ENCODE measurements around the gene GRAP.
"Not testable (repeated sequence)": the region's sequence is repeated elsewhere in the genome, so short reads cannot be mapped to it uniquely, and the experiment has no call there.

Gene GRAP

DNA sequence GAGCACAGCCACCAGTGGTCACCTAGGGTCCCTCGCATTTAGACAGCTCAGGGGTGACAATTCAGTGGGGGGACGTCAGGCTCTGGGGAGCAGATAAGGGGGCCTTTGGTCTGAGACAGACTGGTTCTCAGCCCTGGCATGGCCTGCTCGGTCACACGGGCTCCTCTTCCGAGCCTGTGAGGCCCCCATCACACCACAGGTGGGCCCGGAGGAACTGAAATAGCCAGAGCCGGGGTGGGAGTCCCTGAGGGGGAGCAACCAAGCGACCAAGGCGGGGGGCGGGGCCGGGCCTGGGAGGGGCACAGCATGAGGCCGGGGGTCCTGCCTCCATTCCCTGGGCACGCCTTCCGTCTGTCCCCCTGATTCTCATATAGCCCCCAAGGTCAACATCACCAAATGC, 4.4 kb downstream of the GRAP start:
- not testable (repeated sequence) for DNase-seq (ENCODE audit: low read depth in 2 of 2, low spot score in 1 of 2)

DNA sequence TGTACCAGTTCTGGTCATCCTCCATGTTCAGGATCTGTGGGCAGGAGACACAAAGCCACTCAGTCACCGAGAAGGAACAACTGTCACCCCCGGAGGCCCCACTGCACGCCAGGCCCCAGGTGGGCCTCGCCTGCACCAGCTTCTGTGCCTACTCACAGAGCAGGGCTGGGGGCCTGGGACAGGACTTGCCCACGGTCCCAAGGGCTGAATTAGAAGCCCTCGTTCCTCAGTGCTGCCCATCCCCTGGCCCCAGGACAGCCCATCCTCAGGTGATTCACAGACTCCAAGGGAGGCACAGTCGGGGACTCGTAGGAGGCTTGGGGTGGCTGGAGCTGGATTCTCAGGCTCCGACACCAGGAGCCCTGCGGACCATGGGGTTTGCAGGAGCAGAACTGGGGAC, 4.9 kb downstream of the GRAP start:
- DNase-seq (ENCODE audit: low read depth in 2 of 2, low spot score in 1 of 2), result not testable (repeated sequence)

DNA sequence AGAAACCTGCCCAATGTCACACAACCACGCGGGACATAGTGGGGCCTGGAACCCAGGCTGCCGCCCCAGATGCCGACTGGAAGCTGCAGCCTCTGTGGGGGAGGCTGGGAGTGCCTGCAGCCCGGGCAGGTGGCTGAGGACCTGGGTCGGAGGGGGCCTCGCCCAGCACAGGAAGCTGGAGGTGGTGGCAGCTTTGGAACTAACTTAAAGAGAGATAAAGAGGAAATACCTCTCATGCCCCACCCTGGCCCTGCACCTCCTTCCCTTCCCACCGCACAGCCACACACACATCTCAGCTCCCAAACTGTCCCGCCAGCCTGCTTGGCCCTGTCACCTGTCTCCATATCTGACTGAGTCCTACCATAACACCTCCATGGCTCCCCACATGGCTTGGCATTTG, 6.4 kb downstream of the GRAP start:
- not testable (repeated sequence) for DNase-seq (ENCODE audit: low read depth in 2 of 2, low spot score in 1 of 2)

DNA sequence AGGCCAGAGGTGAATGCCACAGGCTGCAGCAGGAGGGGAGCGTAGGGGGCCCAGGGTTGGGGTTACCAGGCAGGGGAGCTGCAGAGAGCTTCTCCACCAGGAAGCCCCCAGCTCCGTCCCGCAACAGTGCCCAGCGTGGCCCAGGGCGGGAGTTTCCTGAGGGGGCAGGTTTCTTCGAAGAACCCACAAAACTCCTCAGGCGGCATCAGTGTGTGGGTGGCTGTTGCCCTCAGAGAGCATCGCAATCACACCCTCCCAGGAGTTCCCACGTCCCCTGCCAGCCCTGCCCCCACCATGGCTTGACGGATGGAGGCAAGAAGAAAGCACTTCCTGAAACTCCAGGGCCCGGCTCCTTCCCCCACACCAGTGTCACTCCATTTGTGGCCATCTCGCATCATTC, 8.0 kb downstream of the GRAP start:
- not testable (repeated sequence) for DNase-seq (ENCODE audit: low read depth in 2 of 2, low spot score in 1 of 2)

DNA sequence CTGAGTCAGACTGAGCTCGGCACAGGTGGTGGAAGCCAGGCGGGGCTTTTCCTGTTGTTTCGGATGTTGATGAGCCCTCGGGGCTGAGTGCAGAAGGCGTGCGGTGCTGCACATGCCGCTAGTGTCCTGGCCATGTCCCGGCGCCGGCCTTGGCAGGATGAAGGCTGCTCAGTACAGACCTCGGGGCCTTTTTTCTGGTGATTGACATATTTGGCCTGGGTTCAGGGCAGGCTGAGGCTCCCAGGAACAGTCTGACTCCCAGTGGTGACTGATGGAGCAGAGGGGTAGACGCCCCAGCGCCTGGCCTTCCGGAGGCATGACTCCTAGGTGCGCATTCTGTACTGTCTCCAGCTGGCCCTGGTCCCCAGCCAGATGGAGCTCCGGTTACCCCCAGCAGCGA, 8.8 kb downstream of the GRAP start:
- not testable (repeated sequence) for DNase-seq (ENCODE audit: low read depth in 2 of 2, low spot score in 1 of 2)

DNA sequence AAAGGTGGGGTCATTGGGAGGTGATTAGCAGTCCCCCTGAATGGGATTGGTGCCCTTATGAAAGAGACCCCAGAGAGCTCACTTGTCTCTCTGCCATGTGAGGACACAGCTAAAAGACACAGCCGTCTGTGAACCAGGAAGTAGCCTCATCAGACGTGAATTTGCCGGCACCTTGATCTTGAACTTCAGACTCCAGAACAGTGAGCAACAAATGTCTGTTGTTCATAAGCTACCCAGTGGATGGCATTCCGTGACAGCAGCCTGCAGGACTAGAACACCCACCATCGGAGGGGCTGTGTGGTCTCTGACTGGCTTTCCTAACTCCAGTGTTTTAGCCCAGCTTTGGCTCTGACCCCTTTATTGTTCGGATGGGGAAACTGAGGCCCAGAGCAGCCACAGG, 9.2 kb downstream of the GRAP start:
- not testable (repeated sequence) for DNase-seq (ENCODE audit: low read depth in 2 of 2, low spot score in 1 of 2)

DNA sequence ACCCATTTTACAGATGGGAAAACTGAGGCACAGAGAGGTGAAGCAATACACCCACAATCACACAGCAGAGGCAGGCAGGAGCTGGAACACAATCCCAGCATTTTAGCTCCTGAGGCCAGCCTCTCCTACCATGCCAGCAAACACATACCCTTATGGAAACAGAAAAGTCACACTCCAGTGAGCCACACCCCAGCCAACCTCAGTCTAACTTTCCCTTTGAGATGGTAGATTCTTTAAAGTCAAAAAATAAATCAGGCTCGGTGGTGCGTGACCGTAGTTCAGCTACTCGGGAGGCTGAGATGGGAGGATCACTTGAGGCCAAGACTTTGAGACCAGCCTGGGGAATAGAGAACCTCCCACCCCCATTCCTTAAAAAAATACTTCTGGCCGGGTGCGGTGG, 10.6 kb downstream of the GRAP start:
- not testable (repeated sequence) for DNase-seq (ENCODE audit: low read depth in 2 of 2, low spot score in 1 of 2)

DNA sequence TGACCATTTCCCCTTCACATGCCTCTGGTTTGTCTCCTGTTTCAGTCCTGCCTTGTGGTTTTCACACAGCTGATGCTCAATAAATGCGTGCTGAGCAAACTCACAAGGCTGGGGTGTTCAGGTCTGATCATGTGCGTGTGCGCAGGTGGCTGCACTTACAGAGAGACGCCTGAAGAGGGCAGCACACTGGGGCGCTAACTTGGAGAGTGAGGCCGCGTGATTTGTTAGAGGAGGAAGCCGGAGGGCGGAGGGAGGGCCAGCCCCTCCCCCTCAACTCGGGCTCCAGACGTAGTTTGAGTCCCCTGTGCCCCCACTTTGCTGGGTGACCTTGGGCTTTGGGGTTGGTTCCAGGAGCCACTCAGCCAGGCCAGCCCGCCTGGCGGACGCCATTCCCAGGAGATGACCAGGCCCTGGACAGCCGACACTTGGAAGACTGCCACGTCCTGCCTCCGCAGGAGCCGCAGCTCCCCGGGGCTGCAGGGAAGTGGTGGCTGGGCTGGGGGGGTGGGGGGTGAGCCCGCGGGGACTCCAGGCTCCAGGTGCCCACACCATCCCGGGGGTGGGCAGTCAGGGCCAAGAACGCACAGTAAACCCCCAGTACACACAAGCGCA, 14.3 kb downstream of the GRAP start:
- DNase-seq (ENCODE audit: low read depth in 2 of 2, low spot score in 1 of 2), result not testable (repeated sequence)

DNA sequence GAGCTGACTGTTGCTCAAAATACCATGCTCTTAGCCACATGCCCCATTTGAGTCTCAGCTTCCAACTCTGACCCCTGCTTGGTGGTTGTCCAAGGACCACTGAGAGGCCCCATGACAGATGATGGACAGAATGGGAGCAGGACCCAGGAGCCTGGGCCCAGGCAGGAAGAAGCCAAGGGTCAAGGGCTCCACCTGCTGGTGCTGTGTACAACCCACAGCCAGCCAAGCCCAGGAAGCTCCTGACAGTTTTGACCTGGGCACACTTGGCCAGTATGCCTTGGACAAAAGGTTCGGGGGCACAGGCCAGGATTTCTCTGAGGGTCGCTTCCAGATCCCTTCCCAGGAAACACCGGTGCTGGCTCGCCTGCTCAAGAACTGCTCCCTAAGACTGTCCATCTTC, 15.0 kb downstream of the GRAP start:
- DNase-seq (ENCODE audit: low read depth in 2 of 2, low spot score in 1 of 2), result not testable (repeated sequence)

DNA sequence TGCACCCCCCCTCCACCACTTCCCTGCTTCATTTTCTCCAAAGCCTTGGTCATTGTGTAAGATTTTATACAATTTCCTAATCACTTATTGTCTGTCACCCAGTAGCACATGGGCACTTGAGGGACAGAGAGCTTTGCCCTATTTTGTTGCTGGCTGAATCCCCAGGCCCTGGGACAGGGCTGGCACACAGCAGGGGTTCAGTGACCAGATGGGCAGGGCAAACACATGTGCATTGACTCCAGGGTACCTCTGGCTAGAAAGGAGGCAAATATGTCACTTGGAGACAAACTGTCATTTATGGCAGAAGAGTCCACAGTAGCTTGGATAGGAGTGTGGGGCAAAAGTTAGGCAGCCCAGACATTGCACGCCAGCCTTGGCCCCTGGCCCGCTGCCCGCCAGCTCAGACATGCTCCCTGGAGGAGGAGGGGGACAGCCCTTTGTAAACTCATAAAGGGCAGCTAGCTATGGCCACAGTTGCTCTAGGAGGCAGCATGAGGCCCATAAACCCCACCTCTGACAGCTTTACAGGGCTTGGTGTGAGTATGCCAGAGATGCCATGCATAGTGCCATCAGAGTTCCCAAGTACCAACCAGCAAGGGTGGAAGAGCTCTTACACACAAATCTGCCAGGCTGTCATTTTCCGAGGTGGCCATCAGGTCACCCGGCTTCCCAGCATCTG, 15.8 kb downstream of the GRAP start:
- not testable (repeated sequence) for DNase-seq (ENCODE audit: low read depth in 2 of 2, low spot score in 1 of 2)

DNA sequence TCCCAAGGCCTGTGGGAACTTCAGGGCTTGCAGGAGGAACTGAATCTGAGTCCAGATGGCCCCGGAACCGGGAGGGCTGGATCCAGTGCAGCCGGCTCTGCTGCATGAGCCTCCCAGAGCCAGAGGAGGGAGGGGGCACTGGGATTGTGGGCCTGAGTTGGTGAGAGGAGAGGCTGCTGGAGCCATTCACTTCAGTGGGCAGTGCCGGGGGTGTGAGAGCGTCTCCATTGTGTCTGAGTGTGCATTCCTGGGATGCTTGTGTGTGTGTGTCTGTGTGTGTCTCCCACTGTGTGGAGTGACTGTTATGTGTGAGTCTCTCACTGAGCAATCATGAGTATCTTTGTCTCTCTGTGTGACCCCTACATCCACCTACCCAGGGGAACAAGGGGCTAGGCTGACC, 17.0 kb downstream of the GRAP start:
- DNase-seq (ENCODE audit: low read depth in 2 of 2, low spot score in 1 of 2), result not testable (repeated sequence)

DNA sequence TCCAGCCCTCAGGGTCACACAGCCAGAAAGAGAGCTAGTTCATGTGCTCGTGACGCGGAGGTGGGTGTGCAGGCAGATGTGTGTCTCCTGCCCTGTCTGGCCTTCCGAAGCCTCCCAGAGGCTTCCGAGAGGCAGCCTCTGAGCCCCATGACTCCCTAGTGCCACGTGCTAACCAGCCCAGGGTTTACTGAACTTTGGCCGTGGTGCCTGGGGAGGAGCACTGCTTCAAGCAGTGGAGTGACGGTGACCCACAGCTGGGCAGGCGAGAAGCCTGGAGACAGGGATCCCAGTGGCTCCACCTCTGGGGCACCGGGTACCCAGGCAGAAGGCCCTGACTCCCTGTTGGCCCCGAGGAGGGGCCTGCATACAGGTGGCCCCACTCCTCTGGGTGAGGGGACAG, 18.1 kb downstream of the GRAP start:
- DNase-seq (ENCODE audit: low read depth in 2 of 2, low spot score in 1 of 2), result not testable (repeated sequence)

DNA sequence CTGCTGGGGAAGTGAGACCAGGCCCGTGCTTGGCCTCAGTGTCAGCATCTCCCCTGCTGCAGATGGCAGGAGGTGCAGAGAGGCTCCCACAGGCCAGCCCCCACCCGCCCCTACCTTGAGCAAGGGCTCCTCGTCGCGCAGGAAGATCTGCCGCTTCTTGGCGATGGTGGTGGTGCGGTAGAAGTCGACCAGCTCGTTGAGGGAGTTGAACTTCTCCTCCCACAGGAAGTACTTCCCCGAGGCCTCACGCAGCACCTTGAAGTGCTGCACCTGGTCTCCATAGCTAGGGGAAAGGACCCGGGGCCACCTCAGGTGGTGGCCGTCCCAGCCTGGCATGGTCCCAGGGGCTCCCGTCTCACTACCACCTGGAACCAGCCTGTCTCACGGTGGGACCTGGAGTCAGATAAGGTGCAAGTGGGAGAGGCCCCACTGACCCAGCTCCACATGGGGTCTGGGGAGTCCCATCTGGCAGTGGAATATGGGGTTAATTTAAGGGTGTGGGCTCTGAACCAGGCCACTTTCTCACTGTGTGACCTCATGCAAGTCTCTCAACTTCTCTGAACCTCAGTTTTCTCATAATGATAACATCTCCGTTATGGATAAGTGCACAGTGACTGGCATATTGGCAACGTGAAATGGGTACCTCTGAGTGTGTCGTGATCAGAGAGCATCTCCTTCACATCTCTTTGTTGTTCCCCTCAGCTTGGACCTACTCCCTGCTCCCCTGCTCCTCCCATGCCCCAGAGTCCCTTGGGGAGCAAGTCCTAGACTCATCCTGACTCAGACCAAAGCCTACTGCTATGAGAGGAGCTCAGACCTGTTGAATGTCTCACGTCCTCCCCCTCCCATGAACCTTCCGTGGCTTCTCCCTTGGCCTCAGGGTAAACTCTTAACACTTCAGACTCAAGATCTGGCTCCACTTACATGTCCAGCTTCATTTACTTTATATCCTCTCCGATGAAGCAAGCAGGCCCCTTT, 22.4 kb downstream of the GRAP start:
- no peak for DNase-seq (ENCODE audit: low read depth in 2 of 2, low spot score in 1 of 2)

DNA sequence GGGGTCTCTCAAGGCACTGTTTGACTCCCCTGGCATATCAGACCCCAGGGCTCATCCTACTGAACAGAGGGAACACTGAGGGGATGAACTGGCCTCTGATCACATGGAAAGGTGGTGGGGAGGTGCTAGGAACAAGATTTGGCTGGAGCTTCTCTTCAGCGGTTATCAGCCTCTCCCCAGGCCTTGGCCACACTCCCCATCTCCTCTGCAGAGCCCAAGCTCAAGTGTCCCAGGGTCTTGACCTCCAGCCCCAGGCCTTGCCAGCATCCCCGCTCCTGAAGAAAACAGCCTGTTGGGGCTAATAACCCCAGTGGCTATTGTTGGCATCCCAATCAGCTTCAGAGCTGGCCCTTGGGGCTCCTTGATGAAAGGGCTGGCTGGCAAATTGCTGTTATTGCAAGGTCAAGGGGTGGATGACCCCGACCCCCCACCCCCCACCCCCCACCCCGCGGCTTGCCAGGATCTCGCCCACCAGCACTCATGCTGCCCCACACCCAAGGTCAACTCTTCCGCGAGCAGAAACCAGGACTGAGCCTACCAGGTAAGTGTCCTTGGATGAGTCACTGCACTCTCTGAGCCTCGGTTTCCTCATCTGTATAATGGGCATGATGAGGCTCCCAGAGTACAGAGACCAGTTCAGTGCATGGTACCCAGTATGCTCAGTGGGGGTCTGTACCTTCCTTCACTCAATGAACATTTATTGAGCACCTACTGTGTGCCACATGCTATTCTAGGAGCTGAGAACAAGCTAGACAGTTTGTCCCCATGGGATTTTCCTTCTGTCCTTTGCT, 23.4 kb downstream of the GRAP start:
- DNase-seq (ENCODE audit: low read depth in 2 of 2, low spot score in 1 of 2), result no peak

DNA sequence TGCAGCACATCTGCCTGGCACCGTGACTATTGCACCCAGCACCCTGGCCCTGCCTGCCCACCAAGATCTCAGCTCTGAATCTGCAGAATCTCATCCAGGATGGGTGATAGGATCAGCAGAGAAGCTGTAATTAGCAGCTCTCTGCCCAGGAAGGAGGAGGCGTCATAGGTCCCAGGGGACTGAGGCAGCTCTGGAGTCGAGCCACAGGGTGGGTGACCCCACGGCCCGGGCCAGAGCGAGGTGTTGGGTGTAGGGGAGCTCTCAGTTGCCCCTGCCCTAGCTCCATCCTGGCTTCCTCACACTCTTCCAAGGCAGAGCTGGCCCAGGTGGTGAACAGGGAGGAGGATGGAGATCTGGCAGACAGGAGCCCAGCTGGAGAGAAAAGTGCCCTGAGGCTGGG, 24.0 kb downstream of the GRAP start:
- no peak for DNase-seq (ENCODE audit: low read depth in 2 of 2, low spot score in 1 of 2)

DNA sequence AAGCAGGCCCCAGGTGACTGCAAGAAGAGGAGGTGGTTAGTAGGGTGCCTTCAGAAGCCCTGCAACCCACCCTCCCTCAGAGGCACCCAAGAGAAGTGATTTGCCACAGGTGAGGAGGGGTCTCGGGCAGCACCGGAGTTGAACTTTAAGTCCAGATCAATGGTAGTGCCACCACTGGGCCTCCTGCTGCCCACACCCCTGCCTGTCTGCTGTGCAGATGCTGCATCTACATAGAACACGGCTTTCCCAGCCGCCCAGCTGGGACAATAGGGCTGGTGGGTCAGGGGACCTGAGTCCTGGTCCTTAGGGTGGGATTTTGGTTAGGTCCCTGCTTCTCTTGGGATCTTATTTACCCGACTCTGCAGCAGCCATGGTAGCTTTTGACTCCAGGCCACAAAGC, 24.6 kb downstream of the GRAP start:
- no peak for DNase-seq (ENCODE audit: low read depth in 2 of 2, low spot score in 1 of 2)

DNA sequence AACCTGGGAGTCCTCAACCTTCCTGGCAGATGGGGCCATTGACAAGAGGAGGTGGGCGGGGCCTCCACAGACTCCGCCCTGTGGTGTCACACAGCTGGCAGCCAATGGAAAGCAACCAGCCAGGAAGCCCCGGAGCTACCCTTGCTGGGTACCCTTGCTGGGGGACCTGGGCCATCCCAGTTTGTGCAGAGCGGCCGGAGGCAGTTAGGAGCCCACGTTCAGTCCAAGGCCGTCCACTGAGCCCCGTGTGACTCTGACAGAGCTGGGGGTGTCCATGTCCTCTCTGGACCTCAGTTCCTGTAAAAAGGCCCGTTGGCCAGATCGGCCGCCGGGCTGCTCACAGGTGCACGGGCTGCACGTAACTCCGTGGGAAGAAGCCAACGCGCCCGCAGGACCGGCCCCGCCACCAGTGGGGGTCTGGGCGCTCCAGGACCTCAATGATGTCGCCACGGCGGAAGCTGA, 25.1 kb downstream of the GRAP start:
- DNase-seq (ENCODE audit: low read depth in 2 of 2, low spot score in 1 of 2), result no peak

DNA sequence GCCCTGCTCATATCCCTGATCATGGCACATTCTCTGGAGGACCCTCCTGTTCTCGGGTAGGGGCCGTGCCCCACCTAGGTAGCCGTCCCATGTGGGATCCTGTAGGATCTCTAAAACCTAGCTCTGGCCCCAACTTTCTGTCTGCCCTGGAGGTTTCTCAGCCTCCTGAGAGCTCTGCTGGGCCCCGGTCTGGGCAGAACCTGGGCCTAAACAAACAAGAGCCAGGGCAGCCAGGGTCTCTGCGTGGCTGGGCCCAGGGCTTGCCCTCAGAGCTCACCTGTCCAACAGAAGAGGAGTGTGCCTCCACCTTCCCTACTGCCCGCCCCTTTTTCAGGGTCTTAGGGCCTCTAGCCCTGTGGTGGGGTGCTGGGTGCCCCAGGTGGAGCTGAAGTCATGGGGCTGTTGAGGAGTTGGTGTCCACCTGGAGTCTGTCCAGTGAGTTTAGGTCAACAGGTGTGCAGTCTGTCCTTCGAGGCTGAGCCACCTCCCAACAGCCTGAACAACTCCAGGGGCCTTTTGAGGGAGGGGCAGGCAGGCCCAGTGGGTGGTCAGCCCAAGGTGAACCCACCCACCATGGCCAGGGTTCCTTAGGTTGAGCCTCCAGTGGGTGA, 25.6 kb downstream of the GRAP start:
- not testable (repeated sequence) for DNase-seq (ENCODE audit: low read depth in 2 of 2, low spot score in 1 of 2)

DNA sequence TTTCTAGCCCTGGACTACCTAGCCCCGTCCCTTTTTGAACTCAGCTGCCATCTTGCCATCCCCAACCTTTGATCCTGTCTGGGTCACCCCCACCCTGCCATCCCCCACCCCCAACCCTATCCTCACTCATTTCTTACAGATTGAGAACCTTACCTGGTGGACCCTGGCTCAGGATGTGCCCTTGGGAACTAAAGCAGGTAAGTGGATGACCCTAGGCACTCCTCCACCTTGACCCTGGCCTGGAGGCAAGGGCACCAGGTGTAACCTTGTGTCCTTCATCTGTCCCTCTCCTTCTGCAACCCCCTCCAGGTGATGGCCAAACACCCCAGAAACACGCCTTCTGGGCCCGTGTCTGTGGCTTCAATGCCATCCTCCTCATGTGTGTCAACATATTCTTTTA, 26.7 kb downstream of the GRAP start:
- no peak for DNase-seq (ENCODE audit: low read depth in 2 of 2, low spot score in 1 of 2)

Measured in stimulated activated CD8-positive, alpha-beta memory T cell treated with anti-CD3 and anti-CD28 coated beads, Interleukin-4, amount 100 ng/mL, for 1 hour (primary cell).